AG10803 (cell line): ENCODE data around the gene CD4.

Source experiments
- DNase-seq: peaks from one replicate; pipeline ENCODE4 v3.0.0; 2010; ENCODE audit warnings: low read depth
- H3K4me3 ChIP-seq: 2 replicates; pipeline ENCODE4 v1.5.1; 2011; ENCODE audit warnings: mild to moderate bottlenecking, low read length, control low read depth
- TF ChIP-seq, protein P1 (sequence below): conservative IDR thresholded peaks from 2 replicates; pipeline ENCODE4 v1.5.1; 2011; ENCODE audit warnings: mild to moderate bottlenecking, low read length, control low read depth, inconsistent platforms

The CD4 gene

GRCh38 chr12:6851921-6852650, 62.8 kb downstream of the CD4 start, which contains the start of gene USP5:
USP5 (plus strand) TSS chr12:6852150; CDS start chr12:6852180, 30 bp downstream.
- H3K4me3 ChIP-seq, result peak within 1 kb of the TSS; percentile 97
- TF ChIP-seq, protein P1, sequence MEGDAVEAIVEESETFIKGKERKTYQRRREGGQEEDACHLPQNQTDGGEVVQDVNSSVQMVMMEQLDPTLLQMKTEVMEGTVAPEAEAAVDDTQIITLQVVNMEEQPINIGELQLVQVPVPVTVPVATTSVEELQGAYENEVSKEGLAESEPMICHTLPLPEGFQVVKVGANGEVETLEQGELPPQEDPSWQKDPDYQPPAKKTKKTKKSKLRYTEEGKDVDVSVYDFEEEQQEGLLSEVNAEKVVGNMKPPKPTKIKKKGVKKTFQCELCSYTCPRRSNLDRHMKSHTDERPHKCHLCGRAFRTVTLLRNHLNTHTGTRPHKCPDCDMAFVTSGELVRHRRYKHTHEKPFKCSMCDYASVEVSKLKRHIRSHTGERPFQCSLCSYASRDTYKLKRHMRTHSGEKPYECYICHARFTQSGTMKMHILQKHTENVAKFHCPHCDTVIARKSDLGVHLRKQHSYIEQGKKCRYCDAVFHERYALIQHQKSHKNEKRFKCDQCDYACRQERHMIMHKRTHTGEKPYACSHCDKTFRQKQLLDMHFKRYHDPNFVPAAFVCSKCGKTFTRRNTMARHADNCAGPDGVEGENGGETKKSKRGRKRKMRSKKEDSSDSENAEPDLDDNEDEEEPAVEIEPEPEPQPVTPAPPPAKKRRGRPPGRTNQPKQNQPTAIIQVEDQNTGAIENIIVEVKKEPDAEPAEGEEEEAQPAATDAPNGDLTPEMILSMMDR, result 0 out of 2 replicates have a peak, but pooled peaks have one; percentile 4
- DNase-seq, result peak; percentile 100

- TF ChIP-seq, protein P1, result no peak
- H3K4me3 ChIP-seq, result peak overlapping the region; percentile 97
- DNase-seq, result peak; percentile 82
These were observed 63.5 kb downstream of the CD4 start for GRCh38 chr12:6852651-6853354.

GRCh38 chr12:6853626-6854025, 64.3 kb downstream of the CD4 start:
- DNase-seq, result no peak
- TF ChIP-seq, protein P1, result no peak
- H3K4me3 ChIP-seq, result peak overlapping the region; percentile 97

DNA sequence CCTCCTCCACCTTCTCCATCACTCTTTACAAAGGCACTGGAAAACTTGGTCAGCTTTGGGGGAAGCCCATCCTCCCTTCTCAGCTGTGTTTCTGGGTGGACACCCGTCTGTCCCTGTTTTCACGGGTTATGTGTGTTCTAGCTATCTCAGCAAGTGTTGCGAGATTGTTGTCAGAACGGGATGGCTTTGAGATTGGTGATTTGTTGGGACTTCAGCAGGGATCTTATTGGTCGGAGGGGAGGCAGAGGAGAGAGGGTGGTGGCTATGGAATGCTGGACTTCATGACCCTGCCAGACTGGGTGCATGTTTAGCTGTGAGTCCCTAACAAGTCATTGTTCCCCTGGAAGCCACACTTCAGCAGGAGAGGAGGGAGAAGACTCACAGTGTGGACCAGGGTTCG, 64.7 kb downstream of the CD4 start:
- no peak overlapping the region for H3K4me3 ChIP-seq
- TF ChIP-seq, protein P1, result no peak
- no peak for DNase-seq

DNA sequence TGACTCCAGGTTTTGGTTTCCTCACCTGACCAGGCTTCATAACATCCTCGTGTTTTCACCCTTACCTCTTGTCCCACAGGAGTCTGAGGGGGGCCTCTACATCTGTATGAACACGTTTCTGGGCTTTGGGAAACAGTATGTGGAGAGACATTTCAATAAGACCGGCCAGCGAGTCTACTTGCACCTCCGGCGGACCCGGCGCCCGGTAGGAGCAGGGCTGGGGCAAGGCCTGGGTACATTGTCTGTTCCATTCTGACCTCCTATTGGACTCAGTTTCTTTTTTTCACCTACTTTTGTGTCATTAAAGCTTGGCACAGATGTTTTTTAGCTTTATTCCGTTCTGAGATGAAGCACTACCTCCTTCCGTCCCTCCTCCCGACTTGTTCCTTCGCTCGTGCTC, 66.0 kb downstream of the CD4 start:
- TF ChIP-seq, protein P1, result no peak
- H3K4me3 ChIP-seq, result no peak overlapping the region
- DNase-seq, result no peak

GRCh38 chr12:6858799-6859198, 69.5 kb downstream of the CD4 start:
- DNase-seq, result no peak
- TF ChIP-seq, protein P1, result no peak
- no peak overlapping the region for H3K4me3 ChIP-seq

- DNase-seq, result no peak
- TF ChIP-seq, protein P1, result no peak
These were observed 70.8 kb downstream of the CD4 start for GRCh38 chr12:6860116-6860515.

More at GRCh38 chr12:6860116-6860515, 70.8 kb downstream of the CD4 start:
- no peak overlapping the region for H3K4me3 ChIP-seq
